ENCODE results near the gene LRRC58.
A peak's percentile ranks its signal among the peaks of the same experiment; 100 is the strongest.

LRRC58 gene

DNA sequence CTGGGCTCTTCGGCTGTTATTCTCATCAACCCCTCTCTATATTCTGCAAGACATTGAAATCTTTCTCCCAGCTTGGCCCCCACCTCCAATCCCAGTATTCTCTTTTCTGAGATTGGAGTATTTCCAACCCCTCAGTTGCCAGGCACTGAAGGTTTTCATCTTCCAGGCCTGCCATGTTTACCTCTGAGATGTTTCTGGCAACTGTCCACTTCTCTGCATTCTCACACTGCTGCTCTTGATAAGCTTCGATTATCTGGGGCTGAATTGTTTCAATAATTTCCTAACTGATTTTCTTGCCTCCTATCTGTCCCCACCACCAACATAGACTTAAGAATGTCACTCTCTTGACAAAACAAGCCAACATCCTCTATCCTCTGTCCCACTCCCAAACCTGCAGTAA is 62.7 kb downstream of the LRRC58 start:
- intact Hi-C loops (cut with DNase I; ENCODE audit: low total_unique reads), result no loop called here
- Histone ChIP-seq H3K27ac (no peak overlapping the region), H3K4me3 (no peak overlapping the region), H3K9me3 (no peaks in the 10 kb centered on the region), H3K36me3 (no peaks in the 10 kb centered on the region), H3K4me1 (peaks cover 0 to 9% (median 7%) of the 10 kb centered on the region in 4 donors), H3K27me3 (no peaks in the 10 kb centered on the region)
- no peak for DNase-seq
- TF ChIP-seq, protein P1, sequence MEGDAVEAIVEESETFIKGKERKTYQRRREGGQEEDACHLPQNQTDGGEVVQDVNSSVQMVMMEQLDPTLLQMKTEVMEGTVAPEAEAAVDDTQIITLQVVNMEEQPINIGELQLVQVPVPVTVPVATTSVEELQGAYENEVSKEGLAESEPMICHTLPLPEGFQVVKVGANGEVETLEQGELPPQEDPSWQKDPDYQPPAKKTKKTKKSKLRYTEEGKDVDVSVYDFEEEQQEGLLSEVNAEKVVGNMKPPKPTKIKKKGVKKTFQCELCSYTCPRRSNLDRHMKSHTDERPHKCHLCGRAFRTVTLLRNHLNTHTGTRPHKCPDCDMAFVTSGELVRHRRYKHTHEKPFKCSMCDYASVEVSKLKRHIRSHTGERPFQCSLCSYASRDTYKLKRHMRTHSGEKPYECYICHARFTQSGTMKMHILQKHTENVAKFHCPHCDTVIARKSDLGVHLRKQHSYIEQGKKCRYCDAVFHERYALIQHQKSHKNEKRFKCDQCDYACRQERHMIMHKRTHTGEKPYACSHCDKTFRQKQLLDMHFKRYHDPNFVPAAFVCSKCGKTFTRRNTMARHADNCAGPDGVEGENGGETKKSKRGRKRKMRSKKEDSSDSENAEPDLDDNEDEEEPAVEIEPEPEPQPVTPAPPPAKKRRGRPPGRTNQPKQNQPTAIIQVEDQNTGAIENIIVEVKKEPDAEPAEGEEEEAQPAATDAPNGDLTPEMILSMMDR (IDR thresholded peaks at IDR 0.05), result no peak

DNA sequence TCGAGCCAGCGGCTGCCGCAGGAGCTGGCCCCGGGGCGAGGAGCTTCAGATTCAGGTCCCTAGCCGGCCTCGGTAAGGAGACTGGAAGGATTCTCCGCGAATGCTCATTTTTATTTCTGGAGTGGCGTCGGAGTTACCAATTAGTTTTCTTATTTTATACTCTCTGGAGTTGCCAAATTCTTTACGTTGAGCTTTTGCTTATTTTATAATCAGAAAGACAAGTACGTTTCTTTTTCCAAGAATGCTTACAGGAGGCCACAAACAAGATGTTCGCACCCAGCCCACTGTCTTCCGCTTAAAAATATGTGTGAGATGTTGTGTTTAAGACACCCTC is 63.7 kb downstream of the LRRC58 start:
- Histone ChIP-seq H3K27ac (no peak overlapping the region), H3K4me1 (peaks cover 0 to 9% (median 7%) of the 10 kb centered on the region in 4 donors), H3K27me3 (no peaks in the 10 kb centered on the region), H3K4me3 (peak overlapping the region; percentile 47 to 61), H3K9me3 (no peaks in the 10 kb centered on the region), H3K36me3 (no peaks in the 10 kb centered on the region)
- intact Hi-C loops (cut with DNase I; ENCODE audit: low total_unique reads), result no loop called here
- TF ChIP-seq, protein P1 (IDR thresholded peaks at IDR 0.05), result no peak
- no peak for DNase-seq

DNA sequence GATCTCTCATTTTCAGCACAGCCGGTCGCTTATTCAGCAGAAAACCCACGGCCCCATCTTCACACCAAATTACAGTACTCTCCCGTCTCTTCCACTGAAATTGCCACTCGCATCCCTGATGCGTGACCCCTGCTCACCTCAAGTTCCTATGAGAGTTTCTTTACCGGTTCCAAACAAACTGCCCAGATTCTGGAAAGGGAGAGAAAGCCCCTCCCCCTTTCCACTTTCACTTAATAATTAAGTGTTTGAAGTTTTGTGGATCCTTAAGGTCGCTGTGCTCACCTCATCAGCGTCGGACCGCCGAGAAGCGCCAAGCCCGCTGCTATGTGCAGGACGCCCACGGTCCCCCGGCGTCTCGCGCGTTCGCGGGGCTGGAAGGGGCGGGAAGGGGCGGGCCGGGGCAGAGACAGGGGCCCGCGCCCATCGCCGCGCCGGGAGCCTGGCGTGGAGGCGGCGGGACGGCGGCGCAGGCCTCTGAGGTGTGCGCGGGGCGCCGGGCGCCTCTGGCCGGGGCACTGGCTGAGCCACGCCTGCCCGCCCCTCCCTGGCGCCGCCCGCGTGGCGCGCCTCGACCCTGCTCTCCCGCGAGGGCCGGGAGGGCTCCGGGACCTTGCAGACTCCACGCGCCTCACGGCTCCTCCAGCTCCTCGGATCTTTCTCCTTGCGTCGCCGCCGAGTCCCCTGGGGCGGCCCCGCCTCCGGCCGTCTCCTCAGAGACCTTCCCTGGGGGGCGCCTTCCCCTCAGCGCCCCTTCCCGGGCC is 64.2 kb downstream of the LRRC58 start, which contains the start of gene GPR156:
TSS of gene GPR156 (minus strand) at position 476 of the 761 bp plus-strand sequence. CDS start 41,124 bp downstream, outside the sequence.
- no peak within 1 kb of the TSS for H3K27ac ChIP-seq
- H3K36me3 ChIP-seq, result no peaks in the 10 kb centered on the region
- TF ChIP-seq, protein P1 (IDR thresholded peaks at IDR 0.05), result no peak
- peak within 1 kb of the TSS; percentile 47 to 61 for H3K4me3 ChIP-seq
- H3K4me1 ChIP-seq, result peaks cover 0 to 9% (median 7%) of the 10 kb centered on the region in 4 donors
- no peak for DNase-seq
- no peaks in the 10 kb centered on the region for H3K27me3 ChIP-seq
- intact Hi-C loops (cut with DNase I; ENCODE audit: low total_unique reads), result no loop called here
- H3K9me3 ChIP-seq, result no peaks in the 10 kb centered on the region

DNA sequence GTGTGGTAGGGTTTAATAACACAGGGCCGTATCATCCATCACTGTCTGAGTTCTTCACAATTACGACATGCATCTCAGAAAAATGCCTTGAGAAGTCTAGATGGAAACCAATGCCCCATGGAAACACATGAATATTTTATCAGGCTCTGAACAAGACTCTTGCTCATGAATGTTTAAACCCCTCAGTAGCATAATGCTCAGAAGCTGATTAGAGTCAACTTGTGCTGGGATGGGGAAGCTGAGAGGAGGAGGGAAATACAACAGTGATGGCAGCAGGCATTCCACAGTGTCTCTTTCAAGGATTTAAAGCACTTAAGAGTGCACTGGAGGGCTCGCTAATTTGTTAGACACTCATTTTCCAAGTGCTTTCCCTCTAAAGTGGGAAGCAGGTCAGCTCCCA is 67.9 kb downstream of the LRRC58 start:
- Histone ChIP-seq H3K4me3 (no peak overlapping the region), H3K27me3 (no peaks in the 10 kb centered on the region), H3K9me3 (no peaks in the 10 kb centered on the region), H3K36me3 (no peaks in the 10 kb centered on the region), H3K4me1 (peaks cover 0 to 9% (median 7%) of the 10 kb centered on the region in 4 donors), H3K27ac (no peak overlapping the region)
- intact Hi-C loops (cut with DNase I; ENCODE audit: low total_unique reads), result no loop called here
- TF ChIP-seq, protein P1 (IDR thresholded peaks at IDR 0.05), result no peak
- DNase-seq, result no peak

DNA sequence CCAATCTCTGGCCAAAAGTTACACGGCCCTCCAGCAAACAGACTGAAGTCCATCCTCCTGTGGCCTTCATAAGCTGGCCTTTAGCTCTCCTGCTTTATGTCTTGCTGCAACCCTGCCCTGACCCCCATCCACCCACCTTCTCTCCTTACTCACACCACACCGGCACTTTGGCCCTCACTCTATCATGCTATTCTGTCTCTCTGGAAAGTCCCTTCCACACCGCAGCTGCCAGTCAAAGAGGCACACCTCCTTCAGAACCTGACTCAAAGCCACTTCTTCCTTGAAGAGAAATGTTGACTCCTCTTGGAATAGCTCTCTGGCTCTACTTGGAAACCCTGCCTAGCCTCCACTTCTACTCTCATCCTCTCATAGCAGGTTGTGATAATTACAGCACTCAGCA is 68.6 kb downstream of the LRRC58 start:
- Histone ChIP-seq H3K9me3 (no peaks in the 10 kb centered on the region), H3K4me3 (no peak overlapping the region), H3K27ac (no peak overlapping the region), H3K27me3 (no peaks in the 10 kb centered on the region), H3K4me1 (peaks cover 0 to 9% (median 7%) of the 10 kb centered on the region in 4 donors), H3K36me3 (no peaks in the 10 kb centered on the region)
- TF ChIP-seq, protein P1 (IDR thresholded peaks at IDR 0.05), result no peak
- intact Hi-C loops (cut with DNase I; ENCODE audit: low total_unique reads), result no loop called here
- no peak for DNase-seq

Data from tibial artery (tissue), 4 donors.